22Rv1 (cell line): ENCODE results near the gene MAP3K4.

Source experiments
- CTCF ChIP-seq: fragments of 450-650 bp; IDR thresholded peaks from 2 replicates; pipeline ENCODE4 v1.5.1; 2017; ENCODE audit warnings: mild to moderate bottlenecking
- ZFX ChIP-seq: fragments of 450-650 bp; IDR thresholded peaks from 2 replicates; pipeline ENCODE4 v1.6.1; 2017; ENCODE audit warnings: antibody characterized with exemption, borderline replicate concordance

- TF ChIP-seq CTCF (no peak), ZFX (no peak)
Observed at GRCh38 chr6:160971171-160971570, 20.4 kb upstream of the MAP3K4 start.
